Fibroblast of the conjunctiva (primary cell): ENCODE results near the gene TFRC.
"Not testable (repeated sequence)": the region's sequence is repeated elsewhere in the genome, so short reads cannot be mapped to it uniquely, and the experiment has no call there.

Experiments used
- DNase-seq: peaks from one replicate; pipeline ENCODE4 v3.0.0-alpha.2; 2010; ENCODE audit warnings: low read depth

The TFRC gene

GRCh38 chr3:196081002-196081833 is 672 bp downstream of the TFRC start:
- DNase-seq, result no peak

- not testable (repeated sequence) for DNase-seq
These were observed 1.6 kb downstream of the TFRC start for GRCh38 chr3:196080101-196080846.

GRCh38 chr3:196079682-196080081 is 2.2 kb downstream of the TFRC start:
- no peak for DNase-seq

DNA sequence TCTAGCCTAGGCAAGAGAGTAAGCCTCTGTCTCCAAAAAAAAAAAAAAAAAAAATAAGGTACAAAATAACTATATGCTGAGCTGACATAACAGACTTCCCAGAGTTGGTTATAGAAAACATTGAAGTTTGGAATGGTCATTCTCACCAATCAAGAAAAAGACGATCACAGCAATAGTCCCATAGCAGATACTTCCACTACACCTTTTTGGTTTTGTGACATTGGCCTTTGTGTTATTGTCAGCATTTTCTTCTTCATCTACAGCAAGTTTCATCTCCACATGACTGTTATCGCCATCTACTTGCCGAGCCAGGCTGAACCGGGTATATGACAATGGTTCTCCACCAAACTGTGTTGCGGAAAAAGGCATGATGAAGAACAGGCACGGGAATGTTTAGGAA is 6.9 kb downstream of the TFRC start:
- no peak for DNase-seq

DNA sequence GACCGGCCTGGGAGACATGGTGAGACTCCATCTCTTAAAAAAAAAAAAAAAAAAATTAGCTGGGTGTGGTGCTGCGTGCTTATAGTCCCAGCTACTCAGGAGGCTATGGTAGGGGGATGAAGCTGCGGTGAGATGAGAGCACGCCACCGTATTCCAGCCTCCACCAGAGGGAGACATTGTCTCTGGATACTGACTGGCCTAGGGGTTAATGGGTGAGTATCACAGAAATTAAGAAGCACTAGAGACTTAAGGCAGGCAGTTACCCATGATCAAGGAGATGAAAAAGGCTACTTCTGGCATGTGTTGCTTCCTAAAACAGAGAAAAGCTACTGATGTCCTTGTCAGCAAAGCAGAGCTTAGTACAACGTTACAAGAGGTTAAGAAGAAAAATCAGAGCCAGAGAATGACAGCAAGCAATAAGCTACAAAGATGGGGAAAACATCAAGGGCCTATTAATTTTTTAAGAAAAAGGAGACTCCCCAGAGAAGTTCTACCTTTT is 8.6 kb downstream of the TFRC start:
- peak; percentile 38 for DNase-seq

DNA sequence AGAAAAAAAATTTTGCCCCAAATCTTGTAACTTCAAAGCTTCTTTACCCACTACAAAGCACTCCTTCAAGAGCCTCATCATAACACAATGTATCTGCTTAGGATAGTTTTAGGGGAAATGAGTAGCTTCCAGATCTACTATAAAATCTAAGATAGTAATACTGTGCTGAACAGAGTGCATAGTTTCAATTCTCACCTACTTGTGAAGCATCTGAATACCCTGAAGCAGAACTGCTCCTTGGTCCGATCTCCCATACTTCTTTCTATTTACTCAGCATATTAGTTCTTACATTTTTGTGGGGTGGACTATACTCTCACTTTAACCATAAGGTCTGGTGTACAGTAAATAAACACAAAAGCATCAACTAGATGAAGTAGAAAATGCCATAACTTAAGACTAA is 9.6 kb downstream of the TFRC start:
- no peak for DNase-seq

DNA sequence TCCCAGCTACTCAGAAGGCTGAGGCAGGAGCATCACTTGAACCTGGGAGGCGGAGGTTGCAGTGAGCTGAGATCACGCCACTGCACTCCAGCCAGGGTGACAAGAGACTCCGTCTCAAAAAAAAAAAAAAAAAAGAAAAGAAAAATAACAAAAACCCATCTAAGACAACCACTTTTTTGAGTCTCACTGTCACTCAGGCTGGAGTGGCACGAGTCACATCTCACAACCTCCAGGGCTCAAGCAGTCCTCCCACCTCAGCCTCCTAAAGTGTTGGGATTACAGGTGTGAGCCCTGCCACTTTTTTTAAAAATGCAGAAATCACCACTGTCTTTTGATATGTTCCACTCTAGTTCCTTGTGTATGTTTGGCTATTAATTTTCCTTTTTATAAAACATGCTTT is 13.1 kb downstream of the TFRC start:
- not testable (repeated sequence) for DNase-seq

DNA sequence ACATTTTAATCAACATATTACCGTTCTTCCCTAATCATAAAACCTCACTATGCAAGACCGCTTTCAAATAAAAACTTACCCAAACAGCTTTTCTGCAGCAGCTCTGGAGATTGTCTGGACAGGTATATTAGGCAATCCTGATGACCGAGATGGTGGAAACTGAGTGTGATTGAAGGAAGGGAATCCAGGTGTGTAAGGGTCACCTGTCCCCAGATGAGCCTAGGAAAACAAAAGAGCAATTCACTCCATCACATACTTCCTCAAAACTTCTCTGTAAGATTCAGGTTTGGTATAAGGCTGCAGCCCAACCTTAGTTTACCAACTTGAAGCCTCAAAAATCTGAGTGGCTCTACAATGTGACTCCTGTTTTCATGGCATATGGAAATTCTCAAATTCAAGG is 14.5 kb downstream of the TFRC start:
- DNase-seq, result no peak

DNA sequence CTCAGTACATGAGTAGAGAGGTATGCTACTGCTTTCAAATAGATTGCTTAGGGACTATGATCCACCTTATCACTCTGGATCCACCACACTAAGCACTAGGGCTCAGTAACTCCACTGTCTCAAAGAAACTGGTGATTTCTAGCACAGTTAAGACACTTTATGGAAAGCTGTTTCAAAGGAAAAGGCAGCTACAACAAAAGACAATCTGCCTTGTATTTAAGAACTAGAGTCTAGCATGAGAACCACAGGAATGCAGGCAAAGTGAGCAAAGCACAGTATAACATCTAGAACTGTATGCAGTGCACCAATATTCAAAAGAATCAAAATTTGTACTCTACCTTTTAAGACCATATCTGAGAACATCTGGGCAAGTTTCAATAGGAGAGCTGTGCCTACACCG is 17.9 kb downstream of the TFRC start:
- DNase-seq, result no peak

- DNase-seq, result no peak
These were observed 18.4 kb downstream of the TFRC start for GRCh38 chr3:196063456-196063855.

GRCh38 chr3:196063049-196063448 is 18.8 kb downstream of the TFRC start:
- DNase-seq, result no peak

GRCh38 chr3:196060834-196061233 is 21.1 kb downstream of the TFRC start:
- no peak for DNase-seq

- no peak for DNase-seq
These were observed 24.0 kb downstream of the TFRC start for GRCh38 chr3:196057760-196058331.

- DNase-seq, result not testable (repeated sequence)
These were observed 25.5 kb downstream of the TFRC start for GRCh38 chr3:196056371-196056770.

DNA sequence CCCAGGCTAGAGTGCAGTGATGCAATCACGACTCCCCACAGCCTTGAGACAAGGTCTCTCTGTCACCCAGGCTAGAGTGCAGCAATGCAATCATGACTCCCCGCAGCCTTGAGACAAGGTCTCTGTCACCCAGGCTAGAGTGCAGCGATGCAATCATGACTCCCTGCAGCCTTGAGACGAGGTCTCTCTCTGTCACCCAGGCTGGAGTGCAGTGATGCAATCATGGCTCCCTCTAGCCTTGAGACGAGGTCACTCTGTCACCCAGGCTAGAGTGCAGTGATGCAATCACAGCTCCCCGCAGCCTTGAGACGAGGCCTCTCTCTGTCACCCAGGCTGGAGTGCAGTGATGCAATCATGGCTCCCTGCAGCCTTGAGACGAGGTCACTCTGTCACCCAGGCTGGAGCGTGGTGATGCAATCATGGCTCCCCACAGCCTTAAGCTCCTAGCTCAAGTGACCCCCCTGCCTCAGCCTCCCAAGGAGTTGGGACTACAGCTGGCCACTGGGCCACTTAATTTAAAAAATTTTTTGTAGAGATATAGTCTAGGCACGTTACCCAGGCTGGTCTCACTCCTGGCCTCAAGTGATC is 26.1 kb downstream of the TFRC start:
- DNase-seq, result no peak

GRCh38 chr3:196055240-196055639 is 26.6 kb downstream of the TFRC start:
- no peak for DNase-seq

DNA sequence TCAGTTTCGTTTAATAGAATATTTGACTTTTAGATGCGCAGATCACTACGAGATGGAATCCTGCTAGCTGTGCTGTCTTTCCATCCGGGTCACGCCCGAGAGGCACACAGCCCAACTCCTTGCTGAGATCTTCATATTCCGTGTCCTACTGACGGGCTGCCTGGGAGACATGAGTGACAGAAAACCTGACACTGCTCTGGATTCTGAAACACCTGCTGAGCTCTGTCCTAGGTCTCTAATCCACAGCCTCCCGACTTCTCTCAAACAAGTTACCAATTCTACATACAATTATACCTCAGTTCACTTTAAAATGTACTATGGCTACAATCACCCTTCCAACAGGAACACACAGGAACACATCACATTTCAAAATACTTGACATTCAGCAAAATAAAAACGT is 27.2 kb downstream of the TFRC start:
- no peak for DNase-seq

DNA sequence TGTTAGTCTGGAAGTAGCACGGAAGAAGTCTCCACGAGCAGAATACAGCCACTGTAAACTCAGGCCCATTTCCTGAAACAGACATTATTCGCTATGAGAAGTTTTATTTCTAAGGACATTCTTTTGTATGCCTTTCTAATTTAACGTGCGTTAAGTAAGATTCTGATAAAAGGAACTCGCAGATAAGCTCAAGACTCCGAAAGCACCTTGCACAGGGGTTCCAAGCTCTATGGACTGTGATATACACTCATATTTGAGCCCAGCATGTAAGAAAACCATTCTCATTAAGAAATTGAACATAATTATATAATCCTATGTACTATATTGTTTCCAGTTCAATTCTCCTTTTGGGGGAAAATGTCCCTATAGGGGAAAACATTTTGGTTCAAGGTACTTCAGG is 28.4 kb downstream of the TFRC start:
- no peak for DNase-seq

DNA sequence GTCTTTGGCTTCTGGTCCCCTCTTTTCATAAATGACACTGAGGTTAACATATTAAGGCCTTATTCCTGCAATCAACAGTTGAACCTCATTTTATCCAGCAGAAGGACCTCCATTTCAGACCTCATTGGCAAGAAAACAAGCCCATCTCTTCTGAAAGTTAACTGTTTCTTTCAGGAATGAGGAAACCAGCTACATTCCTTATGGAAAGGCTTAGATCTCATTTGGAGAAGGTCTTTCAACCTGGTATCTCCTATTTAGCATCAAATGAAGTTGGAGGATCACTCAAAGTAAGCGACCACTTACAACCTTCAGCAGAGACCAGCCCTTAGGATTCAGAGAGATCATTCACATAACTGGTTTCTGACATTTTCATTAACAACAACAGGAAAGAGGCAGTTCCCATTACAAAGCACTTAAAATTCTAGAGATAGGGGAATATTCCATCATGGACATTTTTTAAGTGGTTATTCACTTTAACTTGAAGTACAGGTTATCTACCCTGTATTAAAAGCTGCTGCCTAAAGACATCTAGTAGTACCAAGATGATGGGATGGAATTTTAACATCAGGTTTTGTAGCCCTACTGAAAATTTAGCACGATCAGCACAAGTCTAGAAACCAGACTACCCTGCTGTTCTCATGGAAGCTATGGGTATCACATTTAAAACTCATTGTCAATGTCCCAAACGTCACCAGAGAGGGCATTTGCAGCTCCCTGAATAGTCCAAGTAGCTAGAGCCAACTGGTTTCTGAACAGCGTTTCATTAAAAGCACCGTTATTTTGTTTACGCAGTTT is 30.4 kb downstream of the TFRC start:
- no peak for DNase-seq

- no peak for DNase-seq
These were observed 31.3 kb downstream of the TFRC start for GRCh38 chr3:196050597-196050996.

GRCh38 chr3:196049653-196050052 is 32.2 kb downstream of the TFRC start:
- DNase-seq, result no peak
